Measurements from ENCODE around the gene SP2.

SP2 gene

DNA sequence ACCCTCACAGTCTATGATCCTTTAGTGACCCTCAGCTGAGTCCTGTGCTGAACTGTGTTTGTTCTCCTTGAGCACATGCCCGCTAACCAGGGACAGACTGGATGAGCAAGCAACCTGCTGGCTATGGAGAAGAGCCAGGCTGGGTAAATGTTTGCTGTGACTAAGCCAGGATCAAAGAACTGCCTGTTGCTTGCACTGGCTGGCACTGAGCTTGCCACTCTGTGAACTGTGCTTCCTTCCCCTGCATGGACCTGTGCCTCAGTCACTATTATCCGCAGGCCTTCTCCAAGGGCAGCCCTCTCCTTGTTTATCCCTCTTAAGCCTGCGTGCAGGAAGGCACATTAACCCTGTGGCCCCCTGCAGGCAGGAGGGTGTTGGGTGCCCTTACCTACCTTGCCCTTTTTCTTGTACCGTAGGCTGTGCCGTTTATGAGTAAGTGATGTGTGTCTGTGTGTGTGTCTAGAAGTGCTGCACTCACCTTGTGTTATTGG, 52.7 kb downstream of the SP2 start:
- Histone ChIP-seq H3K9me3 (ENCODE audit: control insufficient read depth in 1 of 2, low read length in 2 of 2) (no peaks in the 10 kb centered on the region), H3K27me3 (ENCODE audit: low read depth, low read length) (no peaks in the 10 kb centered on the region), H3K36me3 (ENCODE audit: control insufficient read depth in 1 of 2, insufficient read depth in 2 of 2, low read length in 2 of 2) (peaks cover 26 to 29% of the 10 kb centered on the region in 2 donors), H3K4me1 (ENCODE audit: control insufficient read depth in 1 of 2, insufficient read depth in 2 of 2, low read length in 2 of 2) (peaks cover 6 to 15% of the 10 kb centered on the region in 2 donors), H3K4me3 (ENCODE audit: low read depth in 1 of 2, low read length in 2 of 2) (no peak overlapping the region), H3K27ac (ENCODE audit: low read length) (no peak overlapping the region)

DNA sequence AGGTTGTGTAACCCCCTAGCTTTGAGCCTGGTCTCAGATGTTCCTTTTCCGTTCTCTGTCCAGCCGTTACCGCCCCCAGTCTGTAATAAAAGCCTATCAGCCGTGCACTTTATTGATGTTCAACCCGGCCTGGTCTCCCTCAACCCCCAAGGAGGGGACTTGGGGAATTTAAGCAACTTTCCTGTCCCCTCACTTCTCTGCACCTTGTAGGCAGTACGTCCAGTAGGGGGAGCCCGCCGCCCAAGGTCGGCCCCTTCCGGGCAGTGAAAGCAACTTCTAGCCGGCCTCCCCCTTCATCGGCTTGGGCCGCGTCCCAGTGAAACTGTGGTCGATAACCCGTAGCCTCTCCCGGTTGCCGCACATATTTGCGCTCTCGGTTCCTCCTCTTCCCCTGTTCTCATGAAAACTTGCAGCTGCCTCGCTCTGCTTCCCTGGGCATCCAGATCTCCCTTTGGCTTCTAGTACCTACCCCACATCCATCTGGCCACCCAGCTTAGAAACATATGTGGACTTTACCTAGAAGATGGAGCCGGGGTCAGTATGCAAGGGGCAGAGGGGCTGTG, 53.2 kb downstream of the SP2 start:
- H3K4me1 ChIP-seq (ENCODE audit: control insufficient read depth in 1 of 2, insufficient read depth in 2 of 2, low read length in 2 of 2) = peaks cover 6 to 15% of the 10 kb centered on the region in 2 donors
- peaks cover 24 to 26% of the 10 kb centered on the region in 2 donors for H3K36me3 ChIP-seq (ENCODE audit: control insufficient read depth in 1 of 2, insufficient read depth in 2 of 2, low read length in 2 of 2)
- no peaks in the 10 kb centered on the region for H3K9me3 ChIP-seq (ENCODE audit: control insufficient read depth in 1 of 2, low read length in 2 of 2)
- no peaks in the 10 kb centered on the region for H3K27me3 ChIP-seq (ENCODE audit: low read depth, low read length)
- peak overlapping the region; percentile 71 for H3K27ac ChIP-seq (ENCODE audit: low read length)
- H3K4me3 ChIP-seq (ENCODE audit: low read depth in 1 of 2, low read length in 2 of 2) = peak overlapping the region; percentile 18 to 45

DNA sequence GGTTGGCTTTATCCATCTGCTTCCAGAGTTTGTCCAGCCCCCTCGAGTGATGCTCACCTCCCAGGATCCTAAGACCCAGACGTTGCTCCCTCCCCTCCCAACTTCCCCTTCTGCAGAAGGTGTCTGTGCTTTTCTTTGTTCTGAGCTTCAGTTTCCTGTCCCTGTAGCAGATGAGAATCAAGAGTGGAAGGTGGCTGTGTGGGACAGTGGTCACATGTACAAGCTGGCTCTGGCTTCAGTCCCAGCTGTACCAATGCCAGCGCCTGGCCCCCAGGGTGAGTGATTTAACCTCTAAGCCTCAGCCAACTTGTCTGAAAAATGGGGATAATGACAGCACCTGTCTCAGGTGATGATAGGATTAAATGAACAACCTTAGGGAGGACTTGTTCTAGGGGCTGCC, 53.9 kb downstream of the SP2 start:
- peak overlapping the region; percentile 71 for H3K27ac ChIP-seq (ENCODE audit: low read length)
- H3K36me3 ChIP-seq (ENCODE audit: control insufficient read depth in 1 of 2, insufficient read depth in 2 of 2, low read length in 2 of 2) = peaks cover 18 to 26% of the 10 kb centered on the region in 2 donors
- no peaks in the 10 kb centered on the region for H3K27me3 ChIP-seq (ENCODE audit: low read depth, low read length)
- H3K9me3 ChIP-seq (ENCODE audit: control insufficient read depth in 1 of 2, low read length in 2 of 2) = no peaks in the 10 kb centered on the region
- peak overlapping the region in 1 of 2 donors; percentile 18 for H3K4me3 ChIP-seq (ENCODE audit: low read depth in 1 of 2, low read length in 2 of 2)
- H3K4me1 ChIP-seq (ENCODE audit: control insufficient read depth in 1 of 2, insufficient read depth in 2 of 2, low read length in 2 of 2) = peaks cover 6 to 15% of the 10 kb centered on the region in 2 donors

DNA sequence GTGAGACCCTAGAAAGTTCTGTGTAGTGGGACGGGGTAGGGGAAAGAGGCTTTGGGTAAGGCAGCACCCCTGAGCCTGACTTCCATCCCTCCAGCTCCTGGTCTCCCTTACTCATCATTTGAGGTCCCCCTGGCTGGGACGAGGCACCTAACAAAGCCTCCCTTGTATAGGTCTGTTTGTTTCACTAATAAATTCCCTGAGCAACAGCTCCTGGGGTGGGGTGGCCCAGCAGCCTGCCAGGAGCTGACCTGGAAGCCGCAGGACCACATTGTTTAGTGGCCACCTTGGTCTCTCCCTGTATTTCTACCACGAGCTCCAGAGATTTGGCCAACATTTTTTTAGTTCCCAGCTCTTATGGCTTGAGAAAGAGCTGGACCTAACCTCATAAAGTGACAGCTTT, 54.4 kb downstream of the SP2 start:
- Histone ChIP-seq H3K27ac (ENCODE audit: low read length) (peak overlapping the region; percentile 71), H3K4me3 (ENCODE audit: low read depth in 1 of 2, low read length in 2 of 2) (no peak overlapping the region), H3K9me3 (ENCODE audit: control insufficient read depth in 1 of 2, low read length in 2 of 2) (no peaks in the 10 kb centered on the region), H3K36me3 (ENCODE audit: control insufficient read depth in 1 of 2, insufficient read depth in 2 of 2, low read length in 2 of 2) (peaks cover 13 to 21% of the 10 kb centered on the region in 2 donors), H3K4me1 (ENCODE audit: control insufficient read depth in 1 of 2, insufficient read depth in 2 of 2, low read length in 2 of 2) (peaks cover 6 to 15% of the 10 kb centered on the region in 2 donors), H3K27me3 (ENCODE audit: low read depth, low read length) (no peaks in the 10 kb centered on the region)

DNA sequence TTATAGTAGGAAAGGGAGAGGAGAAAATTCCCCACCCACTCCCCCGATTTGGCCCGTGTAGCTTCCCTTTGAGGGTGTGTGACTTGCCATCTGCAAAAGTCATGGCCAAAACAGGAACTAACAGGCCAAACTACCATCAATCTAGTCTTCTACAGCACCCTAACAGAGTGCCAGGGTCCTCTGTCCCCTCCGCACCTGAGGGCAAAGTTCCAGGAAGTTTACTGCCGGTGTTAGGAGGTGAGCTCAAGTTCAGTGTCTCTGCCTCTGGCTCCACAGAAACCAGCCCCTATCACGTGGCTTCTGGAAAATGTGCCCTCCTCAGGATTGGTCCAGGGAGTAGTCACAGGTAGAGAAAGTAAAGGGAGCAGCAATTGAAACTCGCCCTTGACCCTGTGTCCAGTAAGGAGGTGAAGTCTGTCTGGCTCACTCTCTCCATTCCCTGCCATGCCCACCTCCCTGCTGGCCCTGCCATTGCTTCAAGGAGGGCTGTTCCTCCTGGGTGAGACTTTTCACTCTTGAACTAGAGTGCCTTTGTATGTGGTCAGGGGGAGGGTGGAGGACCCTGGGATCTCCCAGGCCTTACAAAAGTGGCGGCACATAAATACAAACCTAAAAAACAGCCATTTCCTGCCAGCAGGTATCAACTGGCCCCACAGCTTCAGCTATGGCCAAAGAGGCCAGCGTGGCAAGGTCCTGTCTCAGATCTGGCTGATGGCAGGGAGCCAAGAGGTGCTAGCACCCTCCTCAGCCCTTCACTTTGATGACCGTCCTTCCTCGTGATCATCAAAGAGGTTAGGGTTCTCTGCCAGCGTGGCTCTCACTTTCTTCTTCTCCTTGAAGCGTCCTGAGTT, 56.4 kb downstream of the SP2 start:
- H3K27ac ChIP-seq (ENCODE audit: low read length) = peak overlapping the region; percentile 52
- no peak overlapping the region for H3K4me3 ChIP-seq (ENCODE audit: low read depth in 1 of 2, low read length in 2 of 2)
- no peaks in the 10 kb centered on the region for H3K27me3 ChIP-seq (ENCODE audit: low read depth, low read length)
- H3K9me3 ChIP-seq (ENCODE audit: control insufficient read depth in 1 of 2, low read length in 2 of 2) = no peaks in the 10 kb centered on the region
- H3K36me3 ChIP-seq (ENCODE audit: control insufficient read depth in 1 of 2, insufficient read depth in 2 of 2, low read length in 2 of 2) = peaks cover 0 to 9% of the 10 kb centered on the region in 2 donors
- peaks cover 6 to 9% of the 10 kb centered on the region in 2 donors for H3K4me1 ChIP-seq (ENCODE audit: control insufficient read depth in 1 of 2, insufficient read depth in 2 of 2, low read length in 2 of 2)

DNA sequence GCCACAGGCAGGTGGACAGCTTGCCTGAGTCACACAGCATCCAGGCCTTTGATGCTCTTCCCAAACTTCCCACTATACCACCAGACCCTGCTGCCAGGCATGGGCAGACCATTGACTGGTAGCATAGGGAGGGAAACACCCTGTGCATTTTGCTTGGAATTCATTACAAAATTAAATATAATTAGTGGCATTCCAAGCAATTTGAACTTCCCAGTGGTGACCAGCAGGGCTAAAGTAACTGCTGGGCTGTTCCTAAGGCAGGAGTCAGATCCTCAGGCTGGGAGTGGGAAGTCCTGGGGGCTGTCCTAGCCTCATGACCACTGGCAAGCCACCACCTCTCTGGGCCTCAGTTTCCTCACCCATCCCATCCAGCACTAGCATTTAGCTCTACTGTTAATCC, 57.9 kb downstream of the SP2 start:
- Histone ChIP-seq H3K27ac (ENCODE audit: low read length) (peak overlapping the region; percentile 96), H3K4me1 (ENCODE audit: control insufficient read depth in 1 of 2, insufficient read depth in 2 of 2, low read length in 2 of 2) (peaks cover 4 to 6% of the 10 kb centered on the region in 2 donors), H3K36me3 (ENCODE audit: control insufficient read depth in 1 of 2, insufficient read depth in 2 of 2, low read length in 2 of 2) (peaks cover 0 to 9% of the 10 kb centered on the region in 2 donors), H3K9me3 (ENCODE audit: control insufficient read depth in 1 of 2, low read length in 2 of 2) (no peaks in the 10 kb centered on the region), H3K4me3 (ENCODE audit: low read depth in 1 of 2, low read length in 2 of 2) (peak overlapping the region in 1 of 2 donors; percentile 66), H3K27me3 (ENCODE audit: low read depth, low read length) (no peaks in the 10 kb centered on the region)

DNA sequence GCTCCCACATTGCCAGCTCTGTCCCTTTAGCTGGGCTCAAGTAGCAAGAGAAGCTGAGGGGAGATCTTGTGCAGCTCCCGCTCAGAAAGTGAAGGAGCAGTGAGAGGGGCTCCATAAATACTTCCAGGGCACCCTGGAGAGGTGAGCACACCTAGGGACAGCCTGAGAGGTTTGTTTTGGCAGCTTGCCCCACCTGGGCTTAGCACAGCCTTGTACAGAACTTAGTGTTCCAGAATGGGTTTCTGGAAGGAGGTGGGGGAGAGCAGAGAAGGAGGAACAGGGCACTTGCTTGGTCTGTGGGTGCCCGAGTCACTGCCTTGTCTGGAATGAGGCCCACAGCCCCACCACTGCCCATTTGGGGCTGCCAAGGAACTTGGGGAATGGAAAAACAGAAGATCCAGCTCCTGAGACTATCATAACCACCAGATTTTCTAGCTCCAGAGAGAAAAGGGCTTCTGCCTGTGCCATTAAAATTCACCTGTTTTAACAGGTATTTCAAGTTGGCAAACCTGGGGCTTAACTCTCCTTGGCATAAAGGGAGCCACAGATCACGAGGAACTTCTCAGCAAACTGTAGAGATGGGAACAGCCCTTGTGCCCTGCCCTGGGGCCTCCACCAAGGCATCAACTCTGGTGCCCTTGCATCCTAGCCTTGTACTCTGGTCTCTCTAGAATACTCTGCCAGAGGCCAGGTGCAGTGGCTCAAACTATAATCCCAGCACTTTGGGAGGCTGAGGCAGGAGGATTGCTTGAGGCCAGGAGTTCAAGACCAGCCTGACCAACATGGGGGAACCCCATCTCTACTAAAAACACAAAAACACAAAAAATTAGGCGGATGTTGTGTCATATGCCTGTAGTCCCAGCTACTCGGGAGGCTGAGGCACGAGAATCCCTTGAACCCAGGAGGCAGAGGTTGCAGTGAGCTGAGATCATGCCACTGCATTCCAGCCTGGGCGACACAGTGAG, 59.7 kb downstream of the SP2 start:
- Histone ChIP-seq H3K9me3 (ENCODE audit: control insufficient read depth in 1 of 2, low read length in 2 of 2) (no peaks in the 10 kb centered on the region), H3K27ac (ENCODE audit: low read length) (peak overlapping the region; percentile 96), H3K4me1 (ENCODE audit: control insufficient read depth in 1 of 2, insufficient read depth in 2 of 2, low read length in 2 of 2) (no peaks in the 10 kb centered on the region), H3K4me3 (ENCODE audit: low read depth in 1 of 2, low read length in 2 of 2) (peak overlapping the region in 1 of 2 donors; percentile 64), H3K27me3 (ENCODE audit: low read depth, low read length) (no peaks in the 10 kb centered on the region), H3K36me3 (ENCODE audit: control insufficient read depth in 1 of 2, insufficient read depth in 2 of 2, low read length in 2 of 2) (peaks cover 0 to 5% of the 10 kb centered on the region in 2 donors)

DNA sequence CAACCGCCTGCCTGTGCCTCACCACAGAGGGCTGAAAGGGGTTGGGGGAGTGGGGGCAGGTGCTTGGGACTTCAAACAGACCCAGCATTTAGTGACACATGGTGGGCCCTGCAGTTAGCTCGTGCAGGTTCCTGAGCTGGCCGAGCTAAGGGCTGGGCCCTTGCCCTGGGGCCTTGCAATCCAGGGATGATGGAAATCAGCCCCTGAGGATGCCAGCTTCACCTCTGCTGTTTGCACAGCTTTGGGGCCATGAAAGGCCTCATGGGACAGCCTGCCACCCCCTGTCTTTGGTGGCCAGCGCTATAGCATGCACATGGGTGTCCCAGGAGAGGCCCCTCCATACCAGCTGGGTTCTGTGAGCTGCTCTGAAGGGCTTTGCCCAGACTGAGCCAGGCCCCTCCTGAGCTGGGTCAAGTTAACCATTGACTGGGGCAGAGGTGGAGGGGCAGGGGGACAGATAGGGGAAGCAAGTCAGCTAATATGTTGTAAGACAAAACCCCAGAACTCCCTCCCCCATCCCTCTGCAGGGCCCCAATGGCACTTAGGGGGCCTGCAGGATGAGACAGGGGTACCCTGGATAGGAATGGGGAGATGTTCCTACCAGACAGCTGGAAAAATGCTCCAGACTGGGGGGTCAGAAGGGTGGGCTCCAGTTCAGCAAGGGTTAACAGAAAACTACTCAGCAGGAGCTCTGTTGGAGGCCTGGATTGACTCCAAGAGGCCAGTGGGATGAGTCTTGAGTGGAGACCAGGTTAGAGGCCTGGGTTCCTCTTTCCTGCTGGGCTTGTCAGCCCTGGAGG, 61.0 kb downstream of the SP2 start:
- Histone ChIP-seq H3K36me3 (ENCODE audit: control insufficient read depth in 1 of 2, insufficient read depth in 2 of 2, low read length in 2 of 2) (peaks cover 0 to under 1% of the 10 kb centered on the region in 2 donors), H3K27me3 (ENCODE audit: low read depth, low read length) (no peaks in the 10 kb centered on the region), H3K27ac (ENCODE audit: low read length) (peak overlapping the region; percentile 96), H3K4me3 (ENCODE audit: low read depth in 1 of 2, low read length in 2 of 2) (peak overlapping the region in 1 of 2 donors; percentile 64), H3K4me1 (ENCODE audit: control insufficient read depth in 1 of 2, insufficient read depth in 2 of 2, low read length in 2 of 2) (no peaks in the 10 kb centered on the region), H3K9me3 (ENCODE audit: control insufficient read depth in 1 of 2, low read length in 2 of 2) (no peaks in the 10 kb centered on the region)

DNA sequence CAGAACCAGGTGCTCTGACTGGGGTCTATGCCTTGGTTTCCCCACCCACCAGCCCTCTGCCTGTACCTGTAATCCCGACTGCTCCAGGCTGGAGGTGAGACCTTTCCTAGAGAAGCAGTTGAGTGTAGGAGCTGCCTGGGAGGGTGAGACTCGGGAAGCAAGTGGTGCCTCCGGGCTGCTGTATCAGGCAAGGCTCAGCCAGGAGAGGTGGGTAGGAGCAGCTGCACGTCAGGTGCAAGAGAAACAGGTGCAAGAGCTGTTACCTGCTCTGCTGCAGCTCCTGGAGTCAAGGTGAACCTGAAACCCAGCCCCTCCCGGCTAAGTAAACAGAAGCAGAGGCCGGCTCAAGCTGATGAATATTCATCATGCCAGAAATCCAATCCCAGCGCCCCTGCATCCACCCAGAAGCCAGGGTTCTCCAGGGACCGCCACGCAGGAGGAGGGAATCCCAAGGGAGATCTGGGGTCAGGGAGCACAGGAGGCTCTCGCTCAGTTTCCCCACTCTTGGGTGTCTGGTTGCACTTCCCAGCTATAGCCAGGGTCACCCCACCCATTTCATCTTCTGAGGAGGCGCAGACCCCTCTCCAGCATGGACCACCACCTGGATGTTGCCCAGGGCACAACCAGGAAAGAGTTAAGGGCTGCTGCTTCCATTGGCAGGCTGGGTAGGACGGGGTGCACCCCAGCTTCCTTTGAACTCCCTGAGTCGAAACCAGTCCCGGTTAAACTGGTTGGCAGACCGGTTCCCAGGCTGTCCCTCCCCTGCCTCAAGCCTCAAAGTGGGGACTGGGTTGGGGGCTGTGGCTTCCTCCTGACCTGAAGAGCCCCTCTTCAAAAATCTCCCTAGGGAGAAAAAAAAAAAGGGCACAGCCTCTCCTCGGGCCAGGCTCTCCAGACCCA, 61.8 kb downstream of the SP2 start, which contains the start of gene PRR15L:
Gene PRR15L (minus strand): TSS at position 293 of the 900 bp plus-strand sequence. CDS start 4,649 bp downstream, outside the sequence.
- H3K36me3 ChIP-seq (ENCODE audit: control insufficient read depth in 1 of 2, insufficient read depth in 2 of 2, low read length in 2 of 2) = no peaks in the 10 kb centered on the region
- no peaks in the 10 kb centered on the region for H3K9me3 ChIP-seq (ENCODE audit: control insufficient read depth in 1 of 2, low read length in 2 of 2)
- peak within 1 kb of the TSS in 1 of 2 donors; percentile 64 for H3K4me3 ChIP-seq (ENCODE audit: low read depth in 1 of 2, low read length in 2 of 2)
- no peaks in the 10 kb centered on the region for H3K27me3 ChIP-seq (ENCODE audit: low read depth, low read length)
- peak within 1 kb of the TSS; percentile 96 for H3K27ac ChIP-seq (ENCODE audit: low read length)
- H3K4me1 ChIP-seq (ENCODE audit: control insufficient read depth in 1 of 2, insufficient read depth in 2 of 2, low read length in 2 of 2) = no peaks in the 10 kb centered on the region
